ENCODE data around the gene ALAD. TPM values are rescaled to one million over a fixed set of nuclear protein-coding genes. Genes with fewer than 3 reads are reported as not detected.

The ALAD gene
- total and polyA plus RNA-seq, 9 of the 15 experiments (the other 6 are each of a cell fraction or from before 2014, with no cell fraction given), result 1.3 to 12.7 (median 6.8) TPM

DNA sequence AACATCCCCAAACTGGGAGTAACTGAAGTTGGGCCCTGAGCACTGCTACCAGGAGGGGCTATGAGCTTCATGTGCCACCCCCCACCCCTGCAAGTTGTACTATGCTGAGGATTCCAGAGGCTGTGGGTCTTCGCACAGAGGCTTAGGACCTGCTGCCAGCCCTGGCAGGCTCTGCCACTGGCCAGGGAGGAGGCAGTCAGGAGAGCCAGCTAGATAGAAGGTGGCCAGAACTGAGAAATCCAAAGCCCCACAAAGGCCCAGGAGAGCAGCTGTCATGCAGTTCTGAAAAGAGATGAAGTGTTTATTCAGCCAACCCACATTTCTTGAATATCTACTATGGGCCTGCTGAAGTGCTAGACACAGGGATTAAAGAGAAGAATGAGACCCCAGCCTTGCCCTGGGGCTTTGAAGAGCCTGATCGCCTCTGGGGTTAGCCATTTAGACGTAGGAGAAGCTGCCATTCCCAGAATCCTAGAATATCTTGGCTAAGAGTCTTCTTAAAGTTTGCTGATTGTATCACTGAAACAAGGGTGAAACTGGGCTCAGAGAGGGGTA is 1.4 kb downstream of the ALAD start:
- Histone ChIP-seq H4K20me1 (replicated peaks; ENCODE audit: control insufficient read depth, insufficient read depth, low read length) (0 out of 2 replicates have a peak, but pooled peaks cover 3% of the 10 kb centered on the region), H2AFZ (ENCODE audit: low read depth, low read length) (no peak overlapping the region), H3K4me2 (ENCODE audit: insufficient read depth, low read length) (no peak overlapping the region), H3K4me3 (no peak overlapping the region), H3K9ac (ENCODE audit: insufficient read depth in 1 of 2, low read depth in 2 of 2, low read length in 2 of 2) (peak overlapping the region in 1 of 2 experiments; percentile 68; a peak in 2 of 4 replicates), H3K9me1 (ENCODE audit: control insufficient read depth, insufficient read depth, low read length) (no peaks in the 10 kb centered on the region), H3K36me3 (ENCODE audit: control insufficient read depth, insufficient read depth, low read length) (no peaks in the 10 kb centered on the region), H3K27me3 (ENCODE audit: control insufficient read depth in 2 of 2, insufficient read depth in 2 of 2, low read length in 2 of 2) (no peaks in the 10 kb centered on the region), H3K27ac (ENCODE audit: extremely low read depth, low read depth, low read length) (no peak overlapping the region), H3K9me3 (replicated peaks; ENCODE audit: control insufficient read depth, insufficient read depth, low read depth, low read length) (no peaks in the 10 kb centered on the region), H3K79me2 (ENCODE audit: control insufficient read depth, insufficient read depth, low read length) (no peaks in the 10 kb centered on the region), H3K4me1 (replicated peaks in 1 of 2; ENCODE audit: control insufficient read depth in 2 of 2, insufficient read depth in 2 of 2, low read length in 2 of 2) (peaks cover 22 to 42% of the 10 kb centered on the region in 2 experiments; a peak in 4 of 5 replicates)
- ATAC-seq (no peak), FAIRE-seq (no peak), DNase-seq (ENCODE audit: extremely low read depth in 1 of 4, low spot score in 3 of 4) (no peak)
- intact Hi-C loops (cut with micrococcal nuclease), result loop anchor here (10.0 kb wide), 1 partner anchor 125 kb away; the partner anchor contains the start of genes CDC26 and PRPF4
- BruUV-seq (replicated peaks), result no TSS peak
- in situ Hi-C loops (cut with MboI), result no loop called here
- CTCF ChIA-PET (ENCODE audit: low intra/inter-chr PET ratio), result no interaction called here
- POLR2A ChIA-PET, result interaction anchor here (0.7 to 4.5 kb wide), 5 partner anchors 9 to 89 kb away, joined by 3 to 43 read pairs (median 3); partner anchors contain the start of genes C9orf43 and POLE3
- no peak for TF ChIP-seq HNRNPK (IDR thresholded peaks at IDR 0.05; ENCODE audit: low read depth, low read length, poor library complexity, severe bottlenecking)
- TF ChIP-seq, protein P1, sequence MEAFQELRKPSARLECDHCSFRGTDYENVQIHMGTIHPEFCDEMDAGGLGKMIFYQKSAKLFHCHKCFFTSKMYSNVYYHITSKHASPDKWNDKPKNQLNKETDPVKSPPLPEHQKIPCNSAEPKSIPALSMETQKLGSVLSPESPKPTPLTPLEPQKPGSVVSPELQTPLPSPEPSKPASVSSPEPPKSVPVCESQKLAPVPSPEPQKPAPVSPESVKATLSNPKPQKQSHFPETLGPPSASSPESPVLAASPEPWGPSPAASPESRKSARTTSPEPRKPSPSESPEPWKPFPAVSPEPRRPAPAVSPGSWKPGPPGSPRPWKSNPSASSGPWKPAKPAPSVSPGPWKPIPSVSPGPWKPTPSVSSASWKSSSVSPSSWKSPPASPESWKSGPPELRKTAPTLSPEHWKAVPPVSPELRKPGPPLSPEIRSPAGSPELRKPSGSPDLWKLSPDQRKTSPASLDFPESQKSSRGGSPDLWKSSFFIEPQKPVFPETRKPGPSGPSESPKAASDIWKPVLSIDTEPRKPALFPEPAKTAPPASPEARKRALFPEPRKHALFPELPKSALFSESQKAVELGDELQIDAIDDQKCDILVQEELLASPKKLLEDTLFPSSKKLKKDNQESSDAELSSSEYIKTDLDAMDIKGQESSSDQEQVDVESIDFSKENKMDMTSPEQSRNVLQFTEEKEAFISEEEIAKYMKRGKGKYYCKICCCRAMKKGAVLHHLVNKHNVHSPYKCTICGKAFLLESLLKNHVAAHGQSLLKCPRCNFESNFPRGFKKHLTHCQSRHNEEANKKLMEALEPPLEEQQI (IDR thresholded peaks at IDR 0.05), result no peak
- no peak for TF ChIP-seq NFRKB (IDR thresholded peaks at IDR 0.05; ENCODE audit: low read depth)
- TF ChIP-seq MIER1 (IDR thresholded peaks at IDR 0.05; ENCODE audit: low read depth), result no peak
- no peak for TF ChIP-seq ZNF174 (CRISPR knock-in tag; IDR thresholded peaks at IDR 0.05)
- WGBS (ENCODE audit: insufficient coverage, low coverage, missing lambda C conversion rate), result 76% methylated on average over 3 of the region's 3 CpGs
